Left ventricle myocardium superior (tissue), 1 donor: Measurements from ENCODE around the gene ZNF700. TPM values are rescaled to one million over a fixed set of nuclear protein-coding genes. Genes with fewer than 3 reads are reported as not detected.
"Not testable (repeated sequence)": the region's sequence is repeated elsewhere in the genome, so short reads cannot be mapped to it uniquely, and the experiment has no call there.

Experiments
- ATAC-seq: fragments of 200-7000 bp; cut with Tn5 transposase; one replicate; pipeline ENCODE4 v1.9.1; 2020; ENCODE audit warnings: mild to moderate bottlenecking, moderate library complexity
- DNase-seq: peaks from one replicate; pipeline ENCODE4 v3.0.0-alpha.2; 2020
- intact Hi-C: fragments of 100-400 bp; cut with micrococcal nuclease; formaldehyde crosslinking; loops from one replicate; pipeline ENCODE4 v1.11.0; 2022
- long read RNA-seq: library from polyadenylated mRNA; unstranded; transcript quantifications from one replicate; pipeline ENCODE4 v2.0.0, GENCODE V29; 2021
- total RNA-seq: library from RNA; stranded (reverse); fragmentation: NEBNext Ultra II Directional; extraction: Animal tissue kit (Norgen Biotek cat#: 25700); gene quantifications from one replicate; pipeline ENCODE4 v1.2.1, GENCODE V29; 2021
- donor health status: DM: no; HTN: yes; CAD: no; lungs with severe emphysema.

ZNF700 gene
- 4.0 TPM for total RNA-seq
- long read RNA-seq, partial matches to known transcripts = 0 of 4 reads
- long read RNA-seq, other reads (novel, unspliced or antisense) = 2 of 4 reads

DNA sequence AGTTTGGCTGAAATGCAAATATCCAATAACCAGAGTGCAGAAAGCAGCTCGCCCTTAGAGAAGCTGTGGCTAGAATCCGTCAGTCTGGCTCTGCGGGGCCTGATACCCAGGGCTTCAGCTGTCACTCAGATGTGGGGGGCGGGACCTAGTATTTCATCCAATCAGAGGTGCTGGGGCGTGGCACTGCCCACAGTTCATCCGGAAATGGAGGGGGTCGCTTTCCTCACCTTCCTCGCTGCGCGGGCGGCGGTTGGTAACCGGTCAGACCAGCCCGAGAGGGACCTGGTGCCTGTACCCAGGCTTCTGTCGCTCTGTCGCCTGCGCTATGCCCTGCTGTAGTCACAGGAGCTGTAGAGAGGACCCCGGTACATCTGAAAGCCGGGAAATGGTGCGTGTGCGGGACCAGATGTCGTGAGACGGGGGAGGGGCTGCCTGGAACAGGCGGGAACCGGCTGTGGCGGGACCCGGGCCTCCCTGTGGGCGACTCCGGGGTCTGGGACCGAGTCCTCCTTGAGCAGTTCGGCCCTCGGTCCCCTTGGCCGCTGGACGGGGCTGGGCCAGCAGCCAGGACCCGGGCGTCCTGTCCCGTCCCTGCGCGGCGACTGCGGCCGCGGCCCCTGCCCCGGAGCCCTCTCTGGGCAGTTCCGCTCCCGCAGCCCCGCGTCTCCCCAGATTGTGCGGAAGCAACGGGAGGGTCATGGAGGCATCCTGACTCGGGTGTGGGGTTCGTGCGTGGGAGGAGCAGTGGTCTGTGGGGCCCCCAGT, at the start of gene ZNF700:
Gene ZNF700, plus strand, starts transcription at position 222 of the 765 bp plus-strand sequence. Its CDS starts 104 bp downstream, at position 326.
- intact Hi-C loops = no loop called here
- peak; percentile 94 for DNase-seq
- ATAC-seq = peak; percentile 99

DNA sequence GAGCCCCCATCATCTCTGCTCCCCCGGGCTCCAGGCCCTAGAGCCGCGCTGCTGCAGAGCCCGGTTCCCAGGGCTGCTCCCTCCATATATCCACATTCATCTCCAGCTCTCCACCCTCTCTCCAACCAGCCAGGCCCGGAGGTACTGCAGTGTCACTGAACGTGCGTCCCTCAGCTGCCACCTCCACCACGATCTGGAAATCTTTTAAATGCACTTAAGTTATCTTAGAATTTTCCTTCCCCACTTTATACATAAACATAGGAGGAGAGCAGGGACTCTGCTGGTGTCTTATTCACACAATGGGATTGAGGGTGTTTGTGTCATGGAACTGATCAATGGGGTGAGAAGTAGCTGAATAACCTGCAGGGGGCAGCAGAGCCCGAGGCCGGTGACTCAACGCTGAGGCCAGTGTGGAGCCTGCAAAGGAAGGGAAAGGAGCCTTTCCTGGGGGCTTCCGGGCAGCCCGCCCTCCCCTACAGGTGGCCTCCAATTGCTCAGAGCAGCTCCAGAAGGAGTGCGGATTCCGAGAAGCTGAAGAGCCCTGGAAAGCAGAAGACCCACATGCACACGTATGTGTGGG, 45.1 kb upstream of the ZNF700 start:
- DNase-seq (peak; percentile 37), ATAC-seq (peak; percentile 47)
- intact Hi-C loops = loop anchor here (10.0 kb wide), 1 partner anchor 265 kb away; the partner anchor contains the start of gene ZNF20

DNA sequence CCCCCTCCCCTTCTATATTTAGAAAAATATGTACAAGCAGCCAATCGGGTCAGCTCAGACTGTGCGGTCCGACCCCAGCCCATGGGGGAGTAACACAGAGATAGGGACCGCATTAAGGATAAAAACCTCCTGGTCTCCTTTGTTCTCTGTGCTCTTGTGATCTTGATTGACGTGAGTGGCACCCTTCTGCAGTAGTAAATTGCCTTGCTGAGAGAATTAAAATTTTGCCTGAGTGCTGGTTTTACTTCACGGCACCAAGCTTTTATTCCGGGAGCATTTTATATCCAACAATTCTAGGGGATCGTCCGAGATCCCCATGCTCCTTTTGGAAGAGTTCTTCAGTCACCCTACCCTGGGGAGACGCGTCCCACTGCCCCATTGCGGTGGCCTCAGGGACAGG, 44.3 kb upstream of the ZNF700 start:
- no peak for DNase-seq
- intact Hi-C loops = loop anchor here (10.0 kb wide), 1 partner anchor 264 kb away; the partner anchor contains the start of gene ZNF20
- no peak for ATAC-seq

DNA sequence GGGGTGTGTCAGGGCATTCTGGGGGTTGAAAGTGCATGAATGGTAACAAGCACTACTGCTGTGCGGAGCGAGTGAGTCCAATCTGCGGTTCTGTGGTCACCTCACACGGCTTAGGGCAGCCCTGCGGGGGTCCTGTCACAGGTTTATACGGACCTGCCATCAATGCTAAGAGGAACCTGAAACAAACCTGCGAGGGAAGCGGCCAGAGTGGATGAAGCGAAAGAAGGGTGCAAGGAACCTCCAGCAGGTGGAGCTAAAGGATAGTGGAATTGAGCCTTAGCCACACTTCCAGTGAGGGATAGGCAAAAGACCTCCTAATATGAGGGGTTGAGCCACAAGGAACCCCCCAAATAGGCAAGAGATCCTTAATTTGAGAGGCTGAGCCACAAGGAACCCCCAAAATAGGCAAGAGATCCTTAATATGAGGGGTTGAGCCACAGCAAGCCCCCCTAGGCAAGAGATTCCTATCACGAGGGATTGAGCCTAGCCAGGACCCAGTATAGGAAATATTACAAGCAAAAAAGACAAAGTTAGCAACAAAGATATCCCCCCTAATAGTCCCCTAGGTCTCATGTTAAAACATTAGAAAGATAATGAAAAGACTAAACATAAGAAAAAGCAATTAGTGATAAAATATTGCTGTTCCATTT, 43.6 kb upstream of the ZNF700 start:
- ATAC-seq (peak; percentile 81), DNase-seq (peak; percentile 40)
- intact Hi-C loops = loop anchor here (10.0 kb wide), 1 partner anchor 264 kb away; the partner anchor contains the start of gene ZNF20

- intact Hi-C loops = loop anchor here (10.0 kb wide), 1 partner anchor 262 kb away; the partner anchor contains the start of gene ZNF20
- ATAC-seq = no peak
- DNase-seq = no peak
Measured at GRCh38 chr19:11882606-11883005, 42.3 kb upstream of the ZNF700 start.

DNA sequence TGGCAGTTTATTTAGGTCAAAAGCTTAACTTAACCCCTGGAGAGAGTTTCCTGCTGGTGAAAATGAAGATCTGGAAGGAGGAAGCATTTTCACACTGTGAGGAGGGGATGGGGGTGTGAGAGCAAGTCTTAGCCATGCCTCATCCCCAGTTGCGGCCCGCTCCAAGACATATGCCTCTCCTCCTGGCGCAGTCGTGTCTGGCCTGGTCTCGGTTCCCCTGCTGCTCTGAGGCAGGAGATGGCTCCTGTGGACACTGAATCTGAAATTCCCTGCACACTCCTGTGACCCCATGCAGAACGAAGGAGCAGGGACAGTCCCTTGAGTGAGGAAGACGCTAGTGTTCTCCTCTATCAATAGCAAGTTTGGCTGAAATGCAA, 37.7 kb upstream of the ZNF700 start:
- ATAC-seq (peak; percentile 35), DNase-seq (no peak)
- intact Hi-C loops = loop anchor here (10.0 kb wide), 1 partner anchor 258 kb away; the partner anchor contains the start of gene ZNF20

- peak; percentile 100 for ATAC-seq
- intact Hi-C loops = loop anchor here (10.0 kb wide), 1 partner anchor 257 kb away; the partner anchor contains the start of gene ZNF20
Measured at GRCh38 chr19:11887611-11888531, 37.0 kb upstream of the ZNF700 start, which contains the start of gene ZNF69. Gene ZNF69 (plus strand): TSS chr19:11887782. CDS start chr19:11887924, 142 bp downstream.

DNA sequence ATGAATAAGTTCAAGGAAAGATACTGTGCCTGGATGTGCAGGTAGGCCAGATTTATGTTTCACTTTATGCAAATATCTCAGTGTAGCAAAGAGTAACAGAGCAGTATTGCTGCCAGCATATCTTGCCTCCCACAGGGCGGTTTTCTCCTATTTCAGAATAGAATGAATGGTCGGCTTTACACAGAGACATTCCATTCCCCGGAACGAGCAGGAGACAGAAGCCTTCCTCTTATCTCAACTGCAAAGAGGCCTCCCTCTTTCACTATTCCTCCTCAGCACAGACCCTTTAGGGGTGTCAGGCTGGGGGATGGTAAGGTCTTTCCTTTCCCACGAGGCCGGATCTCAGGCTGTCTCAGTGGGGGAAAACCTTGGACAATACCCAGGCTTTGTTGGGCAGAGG, 35.0 kb upstream of the ZNF700 start:
- ATAC-seq, DNase-seq: not testable (repeated sequence)
- intact Hi-C loops = loop anchor here (10.0 kb wide), 1 partner anchor 255 kb away; the partner anchor contains the start of gene ZNF20

More at GRCh38 chr19:11887611-11888531, 37.0 kb upstream of the ZNF700 start, which contains the start of gene ZNF69:
- peak; percentile 93 for DNase-seq

- intact Hi-C loops = no loop called here
- ATAC-seq (no peak), DNase-seq (no peak)
Measured at GRCh38 chr19:11890634-11891033, 34.3 kb upstream of the ZNF700 start.

- no peak for ATAC-seq
- no peak for DNase-seq
- intact Hi-C loops = no loop called here
Measured at GRCh38 chr19:11894851-11895250, 30.1 kb upstream of the ZNF700 start.

- no peak for ATAC-seq
- intact Hi-C loops = no loop called here
- no peak for DNase-seq
Measured at GRCh38 chr19:11902228-11902627, 22.7 kb upstream of the ZNF700 start.

DNA sequence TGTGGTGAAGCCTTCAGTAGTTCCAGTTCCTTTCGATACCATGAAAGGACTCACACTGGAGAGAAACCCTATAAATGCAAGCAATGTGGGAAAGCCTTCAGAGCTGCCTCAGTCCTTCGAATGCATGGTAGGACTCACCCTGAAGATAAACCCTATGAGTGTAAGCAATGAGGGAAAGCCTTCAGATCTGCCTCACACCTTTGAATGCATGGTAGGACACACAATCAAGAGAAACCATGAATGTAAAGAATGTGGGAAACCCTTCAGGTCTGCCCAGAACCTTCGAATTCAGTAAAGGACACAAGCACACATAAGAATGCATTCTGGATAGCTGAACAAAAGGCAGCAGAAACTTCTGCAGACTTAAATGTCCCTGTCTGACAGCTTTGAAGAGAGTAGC, 19.0 kb upstream of the ZNF700 start:
- ATAC-seq (no peak), DNase-seq (no peak)
- intact Hi-C loops = no loop called here

- intact Hi-C loops, DNase-seq, ATAC-seq: not testable (repeated sequence)
Measured at GRCh38 chr19:11911937-11912336, 13.0 kb upstream of the ZNF700 start.

GRCh38 chr19:11914417-11915051, 10.4 kb upstream of the ZNF700 start:
- DNase-seq, intact Hi-C loops, ATAC-seq: not testable (repeated sequence)

DNA sequence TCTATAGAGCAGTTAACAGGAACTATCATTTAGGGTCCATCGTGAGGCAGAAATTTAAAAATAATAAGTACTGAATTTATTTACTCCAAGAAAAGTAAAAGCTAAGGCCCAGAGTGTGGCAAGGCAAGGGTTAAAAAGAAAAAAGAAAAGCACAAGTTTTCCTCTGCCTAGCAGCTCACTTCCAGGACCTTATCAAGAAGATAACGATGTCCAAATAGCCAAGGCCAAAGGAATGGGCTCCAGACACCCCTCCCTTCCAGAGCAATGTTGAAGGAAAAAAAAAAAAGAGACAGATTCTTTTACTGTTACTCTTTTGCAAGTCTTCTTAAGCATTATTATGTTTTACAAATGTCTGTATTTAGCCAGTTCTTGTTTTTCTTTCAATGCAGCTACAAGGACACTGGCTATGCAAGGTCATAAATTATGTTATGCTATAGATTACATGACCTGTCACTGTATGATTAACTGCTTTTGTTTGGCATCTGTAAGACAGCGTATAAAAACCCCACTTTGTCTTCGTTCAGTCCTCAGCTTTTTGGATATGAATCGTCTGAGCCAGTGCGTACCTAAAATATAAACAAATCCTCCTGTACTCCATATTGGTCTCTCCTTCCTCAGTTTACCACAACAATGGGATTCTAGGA, 2.9 kb upstream of the ZNF700 start:
- intact Hi-C loops = no loop called here
- DNase-seq = no peak
- no peak for ATAC-seq

DNA sequence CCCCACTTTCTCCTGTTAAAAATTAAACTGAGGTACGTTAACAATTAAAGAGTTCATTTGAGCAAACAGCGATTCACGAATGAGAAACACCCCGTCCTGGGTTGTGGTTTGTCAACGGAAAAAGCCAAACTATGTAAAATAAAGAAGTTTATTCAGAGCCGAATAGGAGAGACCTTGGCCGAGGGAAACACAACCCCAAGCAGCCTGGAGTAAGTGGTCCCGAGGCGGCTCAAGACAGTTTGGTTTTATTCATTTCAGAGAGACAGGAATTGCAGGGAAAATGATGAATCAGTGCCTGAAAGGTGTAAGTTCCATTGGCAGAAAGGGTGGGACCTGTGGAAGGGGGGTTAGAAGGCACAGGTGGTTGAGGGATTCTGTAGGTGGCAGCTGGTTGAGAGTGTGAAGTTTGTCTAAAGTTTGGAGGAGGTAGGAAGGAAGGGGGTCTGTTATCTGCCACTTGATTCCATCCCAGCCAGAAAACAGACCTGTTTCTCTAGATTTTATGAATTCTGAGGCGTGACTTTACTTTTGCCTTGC, 812 bp downstream of the ZNF700 start:
- intact Hi-C loops, ATAC-seq, DNase-seq: not testable (repeated sequence)

DNA sequence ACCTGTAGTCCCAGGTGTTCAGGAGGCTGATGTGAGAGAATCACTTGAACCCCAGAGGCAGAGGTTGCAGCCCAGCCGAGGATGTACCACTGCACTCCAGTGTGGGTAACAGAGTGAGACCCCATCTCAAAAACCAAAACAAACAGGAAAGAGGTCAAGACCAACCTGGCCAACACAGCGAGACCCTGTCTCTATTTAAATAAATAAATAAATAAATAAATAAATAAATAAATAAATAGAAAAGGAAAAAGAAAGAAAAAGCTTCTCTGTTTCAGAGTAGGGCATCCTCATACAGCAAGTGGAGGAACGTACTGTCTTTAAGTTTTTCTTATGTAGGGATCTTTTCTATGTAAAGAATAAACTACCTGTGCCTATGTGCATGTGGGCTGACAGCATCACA, 2.3 kb downstream of the ZNF700 start:
- ATAC-seq = no peak
- intact Hi-C loops = no loop called here
- no peak for DNase-seq
